Stimulated activated CD4-positive, alpha-beta T cell treated with anti-CD3 and anti-CD28 coated beads, Interleukin-15, amount 100 ng/mL, for 1 hour (primary cell): ENCODE results near the gene LEMD1.
A peak's percentile ranks its signal among the peaks of the same experiment; 100 is the strongest.

ENCODE experiments used
- DNase-seq, 2 donors: peaks; one replicate each; pipeline ENCODE4 v3.0.0-alpha.2; 2020; ENCODE audit warnings: low read depth in 1 of 2, low spot score in 1 of 2

Gene LEMD1

GRCh38 chr1:205337481-205337880, 84.4 kb downstream of the LEMD1 start:
- no peak for DNase-seq

GRCh38 chr1:205335692-205336091, 86.2 kb downstream of the LEMD1 start:
- peak; percentile 44 to 57 for DNase-seq

GRCh38 chr1:205332015-205332791, 89.7 kb downstream of the LEMD1 start:
- no peak for DNase-seq
